ENCODE measurements around the gene GNG13.
A peak's percentile ranks its signal among the peaks of the same experiment; 100 is the strongest.

The GNG13 gene

DNA sequence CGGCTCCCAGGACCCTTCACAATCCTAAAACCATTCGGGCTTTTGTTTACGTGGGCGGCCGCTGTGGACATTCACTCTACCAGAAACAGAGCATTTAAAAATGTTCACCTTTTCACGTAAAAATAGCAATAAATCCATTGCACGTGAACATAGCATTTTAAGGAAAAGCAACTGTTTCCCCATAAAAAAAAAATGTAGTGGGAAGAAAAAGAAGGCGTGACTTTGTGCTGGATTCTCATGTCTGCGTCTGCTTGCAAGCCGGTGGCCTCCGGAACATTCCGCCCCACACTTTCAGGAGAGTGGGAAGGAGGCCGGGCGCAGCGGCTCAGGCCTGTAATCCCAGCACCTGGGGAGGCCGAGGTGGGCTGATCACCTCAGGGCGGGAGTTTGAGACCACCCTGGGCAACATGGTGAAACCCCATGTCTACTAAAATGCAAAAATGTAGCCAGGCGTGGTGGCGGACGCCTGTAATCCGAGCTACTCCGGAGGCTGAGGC, 13.4 kb upstream of the GNG13 start:
- no peak for DNase-seq (ENCODE audit: low read depth, low spot score)

GRCh38 chr16:813204-813915, 12.8 kb upstream of the GNG13 start:
- no peak for DNase-seq (ENCODE audit: low read depth, low spot score)

- DNase-seq (ENCODE audit: low read depth, low spot score) = no peak
These were observed 7.5 kb upstream of the GNG13 start for GRCh38 chr16:808085-808386.

DNA sequence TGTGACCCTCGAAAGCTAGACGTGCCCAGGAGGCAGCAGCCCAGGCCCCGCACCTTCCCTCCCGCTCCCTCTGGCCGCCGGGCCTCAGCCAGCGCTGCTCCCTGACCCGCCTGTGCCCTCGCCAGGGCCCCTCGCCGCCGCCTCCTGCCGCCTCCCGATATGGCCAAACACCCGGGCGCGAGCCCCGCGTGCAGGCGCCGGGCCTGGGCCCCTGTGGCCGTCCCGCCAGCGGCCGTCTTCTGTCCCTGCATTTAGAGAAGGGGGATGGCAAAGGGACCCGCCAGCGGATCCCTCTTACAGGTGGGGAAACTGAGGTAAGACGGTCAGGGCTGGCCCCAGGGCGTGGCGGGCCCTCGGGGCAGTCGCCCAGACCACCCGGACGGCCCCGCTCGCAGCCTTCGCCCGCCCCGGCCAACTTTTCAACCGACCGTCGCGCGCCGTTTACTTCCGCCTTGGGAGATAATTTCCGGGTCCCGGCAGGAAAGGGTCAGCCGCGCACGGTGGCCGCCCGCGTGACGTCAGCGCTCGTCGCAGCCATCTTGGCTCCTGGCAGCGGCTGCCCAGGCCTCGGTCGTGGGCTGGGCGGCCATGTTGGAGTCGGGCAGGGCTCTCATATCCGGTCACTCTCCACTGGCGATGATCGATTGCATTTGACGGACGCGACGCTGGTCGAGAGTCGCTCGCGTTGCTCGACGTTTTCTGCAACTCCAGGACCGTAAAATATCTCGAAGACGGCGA, 7.0 kb upstream of the GNG13 start:
- DNase-seq (ENCODE audit: low read depth, low spot score) = peak; percentile 75

- no peak for DNase-seq (ENCODE audit: low read depth, low spot score)
These were observed 4.9 kb upstream of the GNG13 start for GRCh38 chr16:805474-805873.

- no peak for DNase-seq (ENCODE audit: low read depth, low spot score)
These were observed 3.9 kb upstream of the GNG13 start for GRCh38 chr16:804193-805048.

DNA sequence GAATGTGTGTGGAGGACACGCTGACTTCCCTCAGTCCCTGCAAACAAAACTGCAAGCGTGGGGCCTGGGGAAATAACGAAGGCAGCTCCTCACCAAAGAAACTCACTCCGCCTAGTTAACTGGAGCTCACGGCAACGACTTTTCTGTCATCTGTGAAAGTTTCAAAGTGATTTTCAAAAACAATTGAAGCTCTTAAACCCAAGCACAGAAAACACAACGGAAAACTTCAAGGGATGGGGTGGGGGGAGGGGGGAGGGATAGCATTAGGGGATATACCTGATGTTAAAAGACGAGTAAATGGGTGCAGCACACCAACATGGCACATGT, 3.2 kb upstream of the GNG13 start:
- DNase-seq (ENCODE audit: low read depth, low spot score) = no peak

GRCh38 chr16:802914-803753, 2.6 kb upstream of the GNG13 start:
- no peak for DNase-seq (ENCODE audit: low read depth, low spot score)

DNA sequence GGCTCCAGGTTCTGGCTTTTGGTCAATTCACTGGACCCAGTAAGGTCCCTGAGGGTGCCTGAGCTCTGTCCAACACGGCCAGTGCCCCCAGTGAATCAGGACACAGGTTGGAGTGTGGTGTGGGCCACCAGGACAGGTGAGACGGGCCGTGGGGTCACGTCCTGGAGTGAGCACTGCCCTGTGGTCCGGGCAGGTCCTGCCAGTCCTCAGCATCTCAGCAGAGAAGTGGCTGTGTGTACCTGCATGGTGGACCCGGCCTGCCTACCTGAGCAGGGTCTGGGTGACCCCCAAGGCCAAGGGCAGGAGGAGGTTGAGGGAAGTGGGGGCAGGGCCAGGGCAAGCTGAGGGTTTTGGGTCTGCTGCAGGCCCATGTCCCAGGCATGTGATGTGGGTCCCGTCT, 1.9 kb upstream of the GNG13 start:
- no peak for DNase-seq (ENCODE audit: low read depth, low spot score)

DNA sequence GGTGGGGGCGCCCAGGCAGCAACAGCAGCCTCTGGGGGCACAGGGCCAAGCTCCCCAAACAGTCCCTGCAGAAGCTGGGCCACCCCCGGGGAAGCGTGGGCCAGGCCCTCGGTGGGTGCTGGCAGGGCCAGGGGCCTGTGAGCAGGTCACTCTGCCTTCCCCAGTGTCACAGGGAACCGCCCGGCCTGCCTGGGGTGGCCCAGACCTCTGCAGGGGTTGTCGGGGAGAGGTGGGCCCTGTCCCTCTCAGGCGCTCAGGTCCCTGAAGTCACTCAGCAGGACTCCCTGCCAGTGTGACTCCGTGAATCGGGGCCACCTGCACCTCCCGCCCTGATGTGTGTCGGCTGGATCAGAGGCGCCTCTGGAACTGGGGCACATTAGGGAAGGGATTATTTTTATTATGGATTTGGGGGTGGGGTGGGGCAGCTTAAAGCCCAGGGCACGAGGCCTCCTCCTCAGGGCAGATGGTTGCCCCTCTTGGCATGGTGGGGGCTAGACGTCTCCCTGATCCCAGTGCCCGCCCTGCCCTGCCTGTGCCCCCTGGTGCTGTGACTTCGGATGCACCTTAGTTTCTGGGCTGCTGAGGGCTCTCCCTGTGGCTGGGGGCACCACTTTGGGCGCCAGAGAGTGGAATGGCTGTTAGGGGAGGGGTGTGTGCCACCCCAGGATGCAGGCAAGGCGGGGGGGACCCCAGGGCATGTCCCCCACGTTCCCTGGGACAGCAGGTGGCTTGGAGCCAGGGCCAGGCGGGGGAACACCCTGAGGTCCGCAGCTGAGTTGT, 1.2 kb upstream of the GNG13 start:
- DNase-seq (ENCODE audit: low read depth, low spot score) = no peak

- no peak for DNase-seq (ENCODE audit: low read depth, low spot score)
These were observed 439 bp upstream of the GNG13 start for GRCh38 chr16:800834-801511.

DNA sequence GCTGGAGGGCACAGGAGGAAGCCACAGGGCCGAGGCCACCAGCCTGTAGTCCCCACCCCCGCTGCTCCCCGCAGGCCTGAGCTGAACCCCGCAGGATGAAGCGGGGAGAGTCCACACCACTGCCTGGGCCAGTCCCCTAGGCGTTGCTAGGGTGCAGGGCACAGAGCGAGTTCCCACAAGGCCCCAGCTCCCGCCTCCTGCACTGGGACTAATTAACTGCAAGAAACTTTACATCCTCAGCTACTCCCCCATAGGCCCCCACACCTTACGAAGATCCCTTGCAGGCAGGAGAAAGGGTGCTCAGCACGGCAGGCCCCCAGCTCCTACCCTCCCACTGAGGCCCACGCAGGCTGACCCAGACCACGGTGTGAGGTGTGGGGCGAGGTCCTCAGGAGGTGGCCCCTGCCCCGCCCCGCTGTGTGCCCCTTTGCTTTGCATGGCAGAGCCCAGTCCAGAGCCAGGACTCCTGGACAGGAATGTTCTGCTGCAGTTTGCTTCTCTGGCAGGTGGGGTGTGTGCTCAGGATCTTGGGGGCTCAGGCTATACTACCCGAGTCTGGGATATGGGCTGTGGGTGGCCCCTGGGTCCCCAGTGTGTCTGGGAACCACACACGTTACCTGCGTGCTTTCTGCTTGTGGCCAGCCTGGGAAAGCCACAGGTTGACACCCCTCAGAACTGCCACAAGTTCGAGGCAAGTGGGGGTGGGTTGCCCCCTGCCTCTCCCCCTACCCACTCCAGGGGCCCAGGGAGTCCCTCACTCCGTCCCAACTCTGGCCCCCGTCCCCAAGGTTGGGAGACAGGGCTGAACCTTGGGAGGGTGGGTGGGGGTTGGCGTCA, 1.2 kb downstream of the GNG13 start:
- no peak for DNase-seq (ENCODE audit: low read depth, low spot score)

GRCh38 chr16:798666-799065, 1.9 kb downstream of the GNG13 start:
- no peak for DNase-seq (ENCODE audit: low read depth, low spot score)

DNA sequence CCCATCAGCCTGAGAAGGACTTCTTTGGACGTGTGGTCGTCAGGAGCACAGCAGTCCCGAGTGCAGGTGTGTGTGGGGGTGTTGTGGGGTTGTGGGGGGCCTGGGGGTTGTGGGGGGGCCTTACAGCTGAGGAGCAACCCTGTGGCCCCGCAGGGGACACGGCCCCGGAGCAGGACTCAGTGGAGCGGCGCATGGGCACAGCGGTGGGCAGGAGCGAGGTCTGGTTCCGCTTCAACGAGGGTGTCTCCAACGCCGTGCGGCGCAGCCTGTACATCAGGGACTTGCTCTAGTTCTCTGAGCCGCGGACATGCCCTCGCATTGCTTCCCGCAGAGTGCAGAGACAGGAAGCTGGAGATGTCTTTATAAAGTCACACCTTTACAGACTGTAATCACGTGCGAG, 2.8 kb downstream of the GNG13 start:
- no peak for DNase-seq (ENCODE audit: low read depth, low spot score)

GRCh38 chr16:797120-797420, 3.5 kb downstream of the GNG13 start:
- DNase-seq (ENCODE audit: low read depth, low spot score) = no peak

DNA sequence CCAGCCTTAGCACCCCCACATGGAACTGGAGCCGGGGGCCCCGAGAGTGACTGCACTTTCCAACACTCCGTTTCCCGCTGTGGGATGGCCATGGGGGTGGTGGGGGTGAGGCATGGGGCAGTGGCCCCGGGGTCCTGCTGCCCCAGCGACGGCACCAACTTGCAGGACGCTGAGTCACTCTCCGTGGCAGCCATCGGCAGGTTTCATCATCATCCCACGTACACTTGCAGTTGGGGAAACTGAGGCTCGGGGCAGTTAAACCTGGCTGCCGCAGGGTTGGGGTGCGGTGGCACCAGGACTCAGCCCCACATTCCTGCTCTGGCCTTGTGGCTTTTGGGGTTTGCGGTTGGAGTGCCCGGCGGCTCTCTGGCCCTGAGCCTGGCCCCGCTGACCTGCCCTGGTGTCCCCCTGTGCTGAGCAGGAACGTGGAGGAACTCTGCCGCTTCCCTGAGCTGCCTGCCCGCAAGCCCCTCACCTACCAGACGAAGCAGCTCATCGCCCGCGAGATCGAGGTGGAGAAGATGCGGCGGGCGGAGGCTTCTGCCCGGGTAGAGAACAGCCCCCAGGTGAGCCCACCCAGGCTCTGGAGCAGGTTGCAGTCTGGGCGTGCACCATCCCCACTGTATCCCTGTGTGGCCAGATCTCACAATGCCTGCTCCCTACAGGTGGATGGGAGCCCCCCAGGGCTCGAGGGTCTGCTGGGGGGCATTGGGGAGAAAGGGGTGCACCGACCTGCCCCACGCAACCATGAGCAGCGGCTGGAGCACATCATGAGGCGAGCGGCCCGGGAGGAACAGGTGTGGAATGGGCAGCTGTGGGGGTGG, 4.0 kb downstream of the GNG13 start:
- DNase-seq (ENCODE audit: low read depth, low spot score) = no peak

GRCh38 chr16:795580-796229, 4.8 kb downstream of the GNG13 start:
- no peak for DNase-seq (ENCODE audit: low read depth, low spot score)

DNA sequence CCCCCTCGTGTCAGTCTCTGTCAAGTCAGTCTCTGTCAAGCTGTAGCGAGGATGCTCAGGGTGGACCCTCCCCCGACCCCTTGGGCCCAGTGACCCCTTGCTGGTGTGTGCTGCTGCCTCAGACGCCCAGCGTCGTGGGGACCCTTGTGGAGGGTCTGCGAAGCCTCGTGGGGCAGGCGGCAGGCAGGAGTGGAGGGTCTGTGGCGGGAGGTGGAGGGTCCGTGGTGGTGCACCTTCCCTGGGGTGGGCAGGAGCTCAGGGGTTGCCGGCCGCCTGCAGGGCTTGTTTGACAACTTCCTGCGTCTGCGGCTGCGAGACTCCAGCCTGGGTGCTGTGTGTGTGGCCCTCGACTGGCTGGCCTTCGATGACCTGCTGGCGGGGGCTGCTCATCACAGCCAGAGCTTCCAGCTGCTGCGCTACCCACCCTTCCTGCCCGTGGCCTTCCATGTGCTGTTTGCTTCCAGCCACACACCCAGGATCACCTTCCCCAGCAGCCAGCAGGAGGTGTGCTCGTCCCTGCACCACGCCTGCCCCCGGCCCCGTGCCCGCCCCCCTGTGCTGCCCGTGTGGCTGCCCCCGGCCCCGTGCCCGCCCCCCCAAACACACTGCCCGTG, 5.6 kb downstream of the GNG13 start:
- DNase-seq (ENCODE audit: low read depth, low spot score) = no peak
